OCI-LY1 (cell line): ENCODE measurements around the gene LRP1.

Experiments used
- H2AFZ ChIP-seq: fragments of 200-600 bp; sonication (generic), shearing (Covaris generic); 2 replicates; pipeline ENCODE4 v1.6.0; 2014; ENCODE audit warnings: antibody characterized with exemption, mild to moderate bottlenecking, low read length
- H3F3A ChIP-seq: fragments of 200-600 bp; sonication (generic), shearing (Covaris generic); 2 replicates; pipeline ENCODE4 v1.6.0; 2014; ENCODE audit warnings: mild to moderate bottlenecking, antibody characterized with exemption, low read length, moderate library complexity; ENCODE audit not compliant: insufficient read depth
- H3K27ac ChIP-seq: fragments of 200-600 bp; sonication (generic); 2 replicates; pipeline ENCODE4 v1.5.1; 2014; ENCODE audit warnings: low read length, mixed run types, mild to moderate bottlenecking, low read depth; ENCODE audit not compliant: poor library complexity, severe bottlenecking
- H3K27me3 ChIP-seq: fragments of 200-600 bp; sonication (generic); 2 replicates; pipeline ENCODE4 v1.6.0; 2014; ENCODE audit warnings: antibody characterized with exemption, mild to moderate bottlenecking, low read length, moderate library complexity; ENCODE audit not compliant: insufficient read depth
- H3K36me3 ChIP-seq: fragments of 200-600 bp; sonication (generic); 2 replicates; pipeline ENCODE4 v1.6.1; 2014; ENCODE audit warnings: mild to moderate bottlenecking, antibody characterized with exemption, low read length, moderate library complexity, mixed read lengths; ENCODE audit not compliant: insufficient read depth
- H3K4me1 ChIP-seq: fragments of 200-600 bp; sonication (generic); 2 replicates; pipeline ENCODE4 v1.5.1; 2014; ENCODE audit warnings: mild to moderate bottlenecking, low read length, moderate library complexity; ENCODE audit not compliant: insufficient read depth, severe bottlenecking
- H3K4me2 ChIP-seq: fragments of 200-600 bp; sonication (generic), shearing (Covaris generic); 2 replicates; pipeline ENCODE4 v1.6.1; 2014; ENCODE audit warnings: low read length
- H3K4me3 ChIP-seq: fragments of 200-600 bp; sonication (generic); 2 replicates; pipeline ENCODE4 v1.5.1; 2014; ENCODE audit warnings: low read length, low read depth, mild to moderate bottlenecking, mixed read lengths; ENCODE audit not compliant: poor library complexity, severe bottlenecking
- H3K79me2 ChIP-seq: fragments of 200-600 bp; shearing (Covaris generic); 2 replicates; pipeline ENCODE4 v1.6.1; 2016; ENCODE audit warnings: mixed run types, low read length, mixed read lengths; ENCODE audit not compliant: insufficient read depth
- H3K9ac ChIP-seq: fragments of 200-600 bp; sonication (generic), shearing (Covaris generic); 2 replicates; pipeline ENCODE4 v1.6.1; 2014; ENCODE audit warnings: mild to moderate bottlenecking, low read length, mixed read lengths
- H3K9me2 ChIP-seq: fragments of 200-600 bp; sonication (generic), shearing (Covaris generic); 2 replicates; pipeline ENCODE4 v1.6.1; 2014; ENCODE audit warnings: low read depth, mild to moderate bottlenecking, low read length, mixed read lengths
- H3K9me3 ChIP-seq: fragments of 200-600 bp; shearing (Covaris generic); 2 replicates; pipeline ENCODE4 v1.6.1; 2014; ENCODE audit warnings: low read length, mixed read lengths
- H4K20me1 ChIP-seq: fragments of 200-600 bp; sonication (generic), shearing (Covaris generic); 2 replicates; pipeline ENCODE4 v1.6.0; 2016; ENCODE audit warnings: mild to moderate bottlenecking, low read length; ENCODE audit not compliant: insufficient read depth
- EZH2 ChIP-seq: fragments of 200-600 bp; sonication (generic), shearing (Covaris generic); IDR thresholded peaks from 2 replicates; pipeline ENCODE4 v1.8.0; 2017; ENCODE audit warnings: borderline replicate concordance, mixed run types, mild to moderate bottlenecking, antibody characterized with exemption, low read length, moderate library complexity, mixed read lengths
- TF ChIP-seq, protein P1 (sequence below): fragments of 200-600 bp; sonication (generic), shearing (Covaris generic); IDR thresholded peaks from 2 replicates; pipeline ENCODE4 v1.5.1; 2017; ENCODE audit warnings: mild to moderate bottlenecking, antibody characterized with exemption, low read length, moderate library complexity, mixed read lengths

The LRP1 gene

DNA sequence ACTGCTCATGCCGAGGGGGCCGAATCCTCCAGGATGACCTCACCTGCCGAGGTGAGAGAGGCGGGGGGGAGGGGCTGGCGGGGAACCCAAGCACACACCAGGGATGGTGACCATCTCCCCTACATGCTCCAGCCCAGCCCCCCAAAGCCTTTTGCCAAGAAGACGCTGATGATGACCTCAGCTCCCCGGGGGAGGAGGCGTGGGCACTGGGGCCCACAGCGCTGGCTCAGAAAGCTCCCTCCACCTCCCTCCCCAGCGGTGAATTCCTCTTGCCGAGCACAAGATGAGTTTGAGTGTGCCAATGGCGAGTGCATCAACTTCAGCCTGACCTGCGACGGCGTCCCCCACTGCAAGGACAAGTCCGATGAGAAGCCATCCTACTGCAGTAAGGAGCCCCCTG is 64.6 kb downstream of the LRP1 start:
- Histone ChIP-seq H3K27ac (no peak overlapping the region), H3K4me3 (no peak overlapping the region), H3K36me3 (no peaks in the 10 kb centered on the region), H3K9ac (no peak overlapping the region), H3K27me3 (peaks cover 17% of the 10 kb centered on the region; the same call in 1 of the 2 replicates), H3F3A (no peaks in the 10 kb centered on the region), H2AFZ (no peak overlapping the region), H3K4me2 (no peak overlapping the region), H4K20me1 (no peaks in the 10 kb centered on the region), H3K9me2 (no peaks in the 10 kb centered on the region), H3K79me2 (no peaks in the 10 kb centered on the region), H3K9me3 (no peaks in the 10 kb centered on the region), H3K4me1 (peaks cover 21% of the 10 kb centered on the region)
- TF ChIP-seq EZH2, result no peak
- TF ChIP-seq, protein P1, sequence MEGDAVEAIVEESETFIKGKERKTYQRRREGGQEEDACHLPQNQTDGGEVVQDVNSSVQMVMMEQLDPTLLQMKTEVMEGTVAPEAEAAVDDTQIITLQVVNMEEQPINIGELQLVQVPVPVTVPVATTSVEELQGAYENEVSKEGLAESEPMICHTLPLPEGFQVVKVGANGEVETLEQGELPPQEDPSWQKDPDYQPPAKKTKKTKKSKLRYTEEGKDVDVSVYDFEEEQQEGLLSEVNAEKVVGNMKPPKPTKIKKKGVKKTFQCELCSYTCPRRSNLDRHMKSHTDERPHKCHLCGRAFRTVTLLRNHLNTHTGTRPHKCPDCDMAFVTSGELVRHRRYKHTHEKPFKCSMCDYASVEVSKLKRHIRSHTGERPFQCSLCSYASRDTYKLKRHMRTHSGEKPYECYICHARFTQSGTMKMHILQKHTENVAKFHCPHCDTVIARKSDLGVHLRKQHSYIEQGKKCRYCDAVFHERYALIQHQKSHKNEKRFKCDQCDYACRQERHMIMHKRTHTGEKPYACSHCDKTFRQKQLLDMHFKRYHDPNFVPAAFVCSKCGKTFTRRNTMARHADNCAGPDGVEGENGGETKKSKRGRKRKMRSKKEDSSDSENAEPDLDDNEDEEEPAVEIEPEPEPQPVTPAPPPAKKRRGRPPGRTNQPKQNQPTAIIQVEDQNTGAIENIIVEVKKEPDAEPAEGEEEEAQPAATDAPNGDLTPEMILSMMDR, result no peak

DNA sequence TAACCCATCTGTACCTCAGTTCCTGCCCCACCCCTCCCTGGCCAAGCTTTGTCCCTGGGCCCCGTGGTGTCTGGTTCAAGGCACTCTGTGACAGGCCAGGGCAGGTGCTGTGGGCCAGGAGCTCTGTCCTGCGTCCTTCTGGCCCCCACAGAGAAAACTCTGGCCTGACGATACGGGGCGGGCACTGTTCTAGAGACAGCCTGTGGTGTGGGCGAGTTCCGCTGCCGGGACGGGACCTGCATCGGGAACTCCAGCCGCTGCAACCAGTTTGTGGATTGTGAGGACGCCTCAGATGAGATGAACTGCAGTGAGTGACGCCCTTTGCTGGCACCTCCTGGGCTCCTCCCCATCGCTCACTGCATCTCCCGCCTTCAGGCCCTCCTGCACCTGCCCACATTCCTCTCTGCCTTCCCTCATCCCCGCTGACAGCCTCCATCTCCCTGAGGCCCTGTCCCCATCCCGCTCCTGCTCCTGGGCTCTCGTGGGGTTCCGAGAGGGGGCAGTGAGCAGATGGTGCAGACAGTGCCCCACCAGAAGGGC is 65.5 kb downstream of the LRP1 start:
- Histone ChIP-seq H3K9me2 (no peaks in the 10 kb centered on the region), H4K20me1 (no peaks in the 10 kb centered on the region), H3K4me2 (no peak overlapping the region; the same call in 1 of the 2 replicates), H2AFZ (no peak overlapping the region), H3K9ac (no peak overlapping the region), H3K79me2 (no peaks in the 10 kb centered on the region), H3K27ac (no peak overlapping the region), H3K4me3 (no peak overlapping the region), H3K36me3 (no peaks in the 10 kb centered on the region), H3K9me3 (no peaks in the 10 kb centered on the region), H3F3A (no peaks in the 10 kb centered on the region), H3K4me1 (peaks cover 21% of the 10 kb centered on the region), H3K27me3 (peaks cover 24% of the 10 kb centered on the region; the same call in 1 of the 2 replicates)
- TF ChIP-seq, protein P1, result no peak
- TF ChIP-seq EZH2, result no peak

DNA sequence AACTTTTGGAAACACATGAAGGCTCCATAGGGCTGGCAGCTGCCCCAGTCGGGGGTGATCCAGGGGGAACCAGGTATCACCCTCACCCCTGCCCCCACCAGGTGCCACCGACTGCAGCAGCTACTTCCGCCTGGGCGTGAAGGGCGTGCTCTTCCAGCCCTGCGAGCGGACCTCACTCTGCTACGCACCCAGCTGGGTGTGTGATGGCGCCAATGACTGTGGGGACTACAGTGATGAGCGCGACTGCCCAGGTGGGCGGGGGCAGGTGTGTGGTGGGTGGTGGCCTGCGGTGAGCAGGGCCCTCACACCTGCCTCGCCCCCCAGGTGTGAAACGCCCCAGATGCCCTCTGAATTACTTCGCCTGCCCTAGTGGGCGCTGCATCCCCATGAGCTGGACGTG is 66.0 kb downstream of the LRP1 start:
- Histone ChIP-seq H3K4me1 (peaks cover 21% of the 10 kb centered on the region), H3F3A (no peaks in the 10 kb centered on the region), H3K79me2 (no peaks in the 10 kb centered on the region), H3K36me3 (no peaks in the 10 kb centered on the region), H3K27me3 (peaks cover 28% of the 10 kb centered on the region; the same call in 1 of the 2 replicates), H2AFZ (no peak overlapping the region), H3K4me3 (no peak overlapping the region), H3K9me3 (no peaks in the 10 kb centered on the region), H3K9ac (no peak overlapping the region), H3K27ac (no peak overlapping the region), H3K4me2 (no peak overlapping the region; the same call in 1 of the 2 replicates), H4K20me1 (no peaks in the 10 kb centered on the region), H3K9me2 (no peaks in the 10 kb centered on the region)
- no peak for TF ChIP-seq EZH2
- TF ChIP-seq, protein P1, result peak; percentile 15; the same call in 1 of the 2 replicates
